ENCODE data around the gene CLBA1.

- TF ChIP-seq, protein P1, sequence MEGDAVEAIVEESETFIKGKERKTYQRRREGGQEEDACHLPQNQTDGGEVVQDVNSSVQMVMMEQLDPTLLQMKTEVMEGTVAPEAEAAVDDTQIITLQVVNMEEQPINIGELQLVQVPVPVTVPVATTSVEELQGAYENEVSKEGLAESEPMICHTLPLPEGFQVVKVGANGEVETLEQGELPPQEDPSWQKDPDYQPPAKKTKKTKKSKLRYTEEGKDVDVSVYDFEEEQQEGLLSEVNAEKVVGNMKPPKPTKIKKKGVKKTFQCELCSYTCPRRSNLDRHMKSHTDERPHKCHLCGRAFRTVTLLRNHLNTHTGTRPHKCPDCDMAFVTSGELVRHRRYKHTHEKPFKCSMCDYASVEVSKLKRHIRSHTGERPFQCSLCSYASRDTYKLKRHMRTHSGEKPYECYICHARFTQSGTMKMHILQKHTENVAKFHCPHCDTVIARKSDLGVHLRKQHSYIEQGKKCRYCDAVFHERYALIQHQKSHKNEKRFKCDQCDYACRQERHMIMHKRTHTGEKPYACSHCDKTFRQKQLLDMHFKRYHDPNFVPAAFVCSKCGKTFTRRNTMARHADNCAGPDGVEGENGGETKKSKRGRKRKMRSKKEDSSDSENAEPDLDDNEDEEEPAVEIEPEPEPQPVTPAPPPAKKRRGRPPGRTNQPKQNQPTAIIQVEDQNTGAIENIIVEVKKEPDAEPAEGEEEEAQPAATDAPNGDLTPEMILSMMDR (IDR thresholded peaks at IDR 0.05; ENCODE audit: insufficient read depth, low read length), result no peak
- TF ChIP-seq POLR2AphosphoS5 (IDR thresholded peaks at IDR 0.05; ENCODE audit: low read depth), result no peak
- TF ChIP-seq GABPA (IDR thresholded peaks at IDR 0.05; ENCODE audit: low read depth), result no peak
- TF ChIP-seq REST (IDR thresholded peaks at IDR 0.05; ENCODE audit: insufficient replicate concordance, low read depth), result no peak
Observed at GRCh38 chr14:104939666-104940410, 45.8 kb upstream of the CLBA1 start.

Measured in HL-60 (cell line).